Endothelial cell of umbilical vein (primary cell): ENCODE results near the gene NCAPG.

ENCODE experiments used
- EZH2 ChIP-seq: IDR thresholded peaks from 2 replicates; pipeline ENCODE4 v1.6.1; 2012; ENCODE audit warnings: borderline replicate concordance, low read depth, mild to moderate bottlenecking, moderate library complexity, low read length, inconsistent platforms; ENCODE audit not compliant: severe bottlenecking
- FOS ChIP-seq: IDR thresholded peaks from 2 replicates; pipeline ENCODE4 v1.6.1; 2011; ENCODE audit warnings: mild to moderate bottlenecking, low read length, moderate library complexity, borderline replicate concordance; ENCODE audit not compliant: insufficient read depth
- JUN ChIP-seq: IDR thresholded peaks from 2 replicates; pipeline ENCODE4 v1.6.1; 2011; ENCODE audit warnings: borderline replicate concordance, low read depth; ENCODE audit not compliant: insufficient read length, insufficient read depth
- MYC ChIP-seq: IDR thresholded peaks from one replicate; pipeline ENCODE4 v1.6.1; 2011; ENCODE audit warnings: mild to moderate bottlenecking, low read depth, low read length
- POLR2A ChIP-seq: IDR thresholded peaks from 2 replicates; pipeline ENCODE4 v1.6.1; 2012; ENCODE audit warnings: low read depth, mild to moderate bottlenecking, control low read depth, low read length
- POLR2AphosphoS5 ChIP-seq: IDR thresholded peaks from 2 replicates; pipeline ENCODE4 v1.6.1; 2012; ENCODE audit warnings: low read depth, mild to moderate bottlenecking, control low read depth, low read length, moderate library complexity; ENCODE audit not compliant: insufficient read depth
- TF ChIP-seq, protein P1 (sequence below), 2 donors: IDR thresholded peaks; 1 replicate in 1 of 2; 2 replicates in 1 of 2; pipeline ENCODE4 v1.5.1; 2011; ENCODE audit warnings: low read length in 2 of 2, mild to moderate bottlenecking in 2 of 2, moderate library complexity in 2 of 2, control low read depth in 1 of 2, inconsistent platforms in 1 of 2, low read depth in 1 of 2; ENCODE audit not compliant: insufficient read depth in 1 of 2; ENCODE audit errors: extremely low read depth in 1 of 2
- TF ChIP-seq, protein P2 (sequence below): IDR thresholded peaks from 2 replicates; pipeline ENCODE4 v1.6.1; 2011; ENCODE audit not compliant: insufficient read depth, insufficient read length

DNA sequence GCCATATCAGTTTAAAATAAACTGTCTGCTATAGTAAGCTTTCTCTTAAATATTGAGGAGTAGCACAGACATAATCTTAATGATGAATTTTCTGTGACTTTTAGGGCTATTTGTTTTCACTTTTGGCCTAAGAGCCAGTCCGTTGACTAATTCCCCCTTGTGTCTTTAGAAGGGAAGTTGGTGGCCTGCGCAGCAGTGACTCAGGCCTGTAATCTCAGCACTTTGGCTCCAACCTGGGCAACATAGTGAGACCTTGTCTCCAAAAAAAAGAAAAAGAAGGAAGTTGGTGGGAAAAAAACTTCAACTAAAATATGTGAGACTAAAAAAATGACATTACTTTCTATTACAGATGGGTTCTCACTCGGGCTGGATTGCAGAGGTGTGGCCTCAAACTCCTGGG is 3.4 kb downstream of the NCAPG start:
- TF ChIP-seq JUN (peak; percentile 12), POLR2A (no peak), EZH2 (no peak), POLR2AphosphoS5 (peak; percentile 18), MYC (no peak), FOS (peak; percentile 85)
- TF ChIP-seq, protein P1, sequence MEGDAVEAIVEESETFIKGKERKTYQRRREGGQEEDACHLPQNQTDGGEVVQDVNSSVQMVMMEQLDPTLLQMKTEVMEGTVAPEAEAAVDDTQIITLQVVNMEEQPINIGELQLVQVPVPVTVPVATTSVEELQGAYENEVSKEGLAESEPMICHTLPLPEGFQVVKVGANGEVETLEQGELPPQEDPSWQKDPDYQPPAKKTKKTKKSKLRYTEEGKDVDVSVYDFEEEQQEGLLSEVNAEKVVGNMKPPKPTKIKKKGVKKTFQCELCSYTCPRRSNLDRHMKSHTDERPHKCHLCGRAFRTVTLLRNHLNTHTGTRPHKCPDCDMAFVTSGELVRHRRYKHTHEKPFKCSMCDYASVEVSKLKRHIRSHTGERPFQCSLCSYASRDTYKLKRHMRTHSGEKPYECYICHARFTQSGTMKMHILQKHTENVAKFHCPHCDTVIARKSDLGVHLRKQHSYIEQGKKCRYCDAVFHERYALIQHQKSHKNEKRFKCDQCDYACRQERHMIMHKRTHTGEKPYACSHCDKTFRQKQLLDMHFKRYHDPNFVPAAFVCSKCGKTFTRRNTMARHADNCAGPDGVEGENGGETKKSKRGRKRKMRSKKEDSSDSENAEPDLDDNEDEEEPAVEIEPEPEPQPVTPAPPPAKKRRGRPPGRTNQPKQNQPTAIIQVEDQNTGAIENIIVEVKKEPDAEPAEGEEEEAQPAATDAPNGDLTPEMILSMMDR (IDR thresholded peaks at IDR 0.05; ENCODE audit: extremely low read depth in 1 of 2, insufficient read depth in 1 of 2, low read depth in 1 of 2, low read length in 2 of 2) = no peak
- TF ChIP-seq, protein P2, sequence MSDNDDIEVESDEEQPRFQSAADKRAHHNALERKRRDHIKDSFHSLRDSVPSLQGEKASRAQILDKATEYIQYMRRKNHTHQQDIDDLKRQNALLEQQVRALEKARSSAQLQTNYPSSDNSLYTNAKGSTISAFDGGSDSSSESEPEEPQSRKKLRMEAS = no peak
